Renal cortical epithelial cell (primary cell): ENCODE results near the gene ATP6V1F. TPM values are rescaled to one million over a fixed set of nuclear protein-coding genes. Genes with fewer than 3 reads are reported as not detected.

Source experiments
- DNase-seq: peaks from one replicate; pipeline ENCODE4 v3.0.0-alpha.2; 2011; ENCODE audit warnings: low read depth
- total RNA-seq: library from RNA; depleted of rRNA; stranded (reverse); fragments of >200 nt; gene quantifications from 2 replicates; pipeline ENCODE4 v1.2.3, GENCODE V29; 2014

Gene ATP6V1F
- total RNA-seq: 82.1 and 145 TPM in 2 replicates

GRCh38 chr7:128862571-128863432 lies at the start of gene ATP6V1F:
Gene ATP6V1F, plus strand, starts transcription at chr7:128862856. Its CDS starts 49 bp downstream, at chr7:128862905.
- peak; percentile 93 for DNase-seq

- DNase-seq: no peak
These were observed 48.2 kb upstream of the ATP6V1F start for GRCh38 chr7:128814499-128814898.

GRCh38 chr7:128815289-128815942 lies 47.2 kb upstream of the ATP6V1F start:
- no peak for DNase-seq

GRCh38 chr7:128818694-128819093 lies 44.0 kb upstream of the ATP6V1F start:
- DNase-seq: no peak

GRCh38 chr7:128821724-128822123 lies 40.9 kb upstream of the ATP6V1F start:
- DNase-seq: no peak

GRCh38 chr7:128826512-128826911 lies 36.1 kb upstream of the ATP6V1F start:
- DNase-seq: no peak

- no peak for DNase-seq
These were observed 35.8 kb upstream of the ATP6V1F start for GRCh38 chr7:128826916-128827247.

- DNase-seq: peak; percentile 18
These were observed 35.3 kb upstream of the ATP6V1F start for GRCh38 chr7:128827248-128827958.

GRCh38 chr7:128827971-128828711 lies 34.5 kb upstream of the ATP6V1F start:
- no peak for DNase-seq

- peak; percentile 40 for DNase-seq
These were observed 33.1 kb upstream of the ATP6V1F start for GRCh38 chr7:128829391-128830166.

GRCh38 chr7:128830231-128831177 lies 32.2 kb upstream of the ATP6V1F start, which contains the start of gene FLNC:
Gene FLNC, plus strand, starts transcription at chr7:128830406. Its CDS starts 232 bp downstream, at chr7:128830638.
- DNase-seq: no peak

GRCh38 chr7:128831178-128831993 lies 31.3 kb upstream of the ATP6V1F start:
- no peak for DNase-seq

GRCh38 chr7:128831994-128832879 lies 30.4 kb upstream of the ATP6V1F start:
- DNase-seq: no peak

- no peak for DNase-seq
These were observed 29.8 kb upstream of the ATP6V1F start for GRCh38 chr7:128832880-128833147.

GRCh38 chr7:128833148-128833945 lies 29.3 kb upstream of the ATP6V1F start:
- DNase-seq: peak; percentile 66

GRCh38 chr7:128833946-128834325 lies 28.7 kb upstream of the ATP6V1F start:
- DNase-seq: no peak

- DNase-seq: no peak
These were observed 27.4 kb upstream of the ATP6V1F start for GRCh38 chr7:128835231-128835751.
